Loucy (cell line): Measurements from ENCODE around the gene GNAS-AS1.

Experiments
- H2AFZ ChIP-seq: fragments of 200-600 bp; sonication (generic); 2 replicates; pipeline ENCODE4 v1.6.0; 2016; ENCODE audit warnings: antibody characterized with exemption, mild to moderate bottlenecking, low read length, moderate library complexity
- H3F3A ChIP-seq: fragments of 200-600 bp; 2 replicates; pipeline ENCODE4 v1.6.0; 2016; ENCODE audit warnings: antibody characterized with exemption, low read depth, mild to moderate bottlenecking
- H3K27me3 ChIP-seq: fragments of 200-600 bp; sonication (generic); 2 replicates; pipeline ENCODE4 v1.6.1; 2014; ENCODE audit warnings: low read length, mild to moderate bottlenecking; ENCODE audit not compliant: insufficient read depth, poor library complexity, severe bottlenecking
- H3K36me3 ChIP-seq: fragments of 200-600 bp; sonication (generic); 2 replicates; pipeline ENCODE4 v1.6.1; 2016; ENCODE audit warnings: low read length; ENCODE audit not compliant: insufficient read depth
- H3K4me1 ChIP-seq: fragments of 200-600 bp; sonication (generic); 2 replicates; pipeline ENCODE4 v1.5.1; 2014; ENCODE audit warnings: low read length, mild to moderate bottlenecking; ENCODE audit not compliant: insufficient read depth, poor library complexity, severe bottlenecking
- H3K4me2 ChIP-seq: fragments of 200-600 bp; sonication (generic); 2 replicates; pipeline ENCODE4 v1.6.0; 2014; ENCODE audit warnings: antibody characterized with exemption, low read length, low read depth, mild to moderate bottlenecking; ENCODE audit not compliant: poor library complexity, severe bottlenecking
- H3K4me3 ChIP-seq: fragments of 200-600 bp; sonication (generic); 2 replicates; pipeline ENCODE4 v1.5.1; 2014; ENCODE audit warnings: low read length, mild to moderate bottlenecking, mixed read lengths; ENCODE audit not compliant: poor library complexity, severe bottlenecking
- H3K79me2 ChIP-seq: fragments of 200-600 bp; sonication (generic); 2 replicates; pipeline ENCODE4 v1.6.1; 2014; ENCODE audit warnings: low read length; ENCODE audit not compliant: insufficient read depth
- H3K9ac ChIP-seq: fragments of 200-600 bp; sonication (generic); 2 replicates; pipeline ENCODE4 v1.6.0; 2014; ENCODE audit warnings: mild to moderate bottlenecking, low read depth, low read length, moderate library complexity; ENCODE audit not compliant: poor library complexity, severe bottlenecking
- H3K9me2 ChIP-seq: fragments of 200-600 bp; sonication (generic); replicated peaks from 2 replicates; pipeline ENCODE4 v1.6.1; 2016; ENCODE audit warnings: low read depth, low read length, mixed read lengths
- H3K9me3 ChIP-seq: fragments of 200-600 bp; sonication (generic); 2 replicates; pipeline ENCODE4 v1.6.1; 2014; ENCODE audit warnings: mild to moderate bottlenecking, antibody characterized with exemption, low read length, low read depth; ENCODE audit not compliant: insufficient read depth
- H4K20me1 ChIP-seq: fragments of 200-600 bp; sonication (generic); 2 replicates; pipeline ENCODE4 v1.6.0; 2014; ENCODE audit warnings: antibody characterized with exemption, low read length, mild to moderate bottlenecking; ENCODE audit not compliant: insufficient read depth, poor library complexity, severe bottlenecking
- EZH2phosphoT487 ChIP-seq: fragments of 200-600 bp; IDR thresholded peaks from 2 replicates; pipeline ENCODE4 v1.6.1; 2018; ENCODE audit warnings: antibody characterized with exemption, mild to moderate bottlenecking, moderate library complexity, borderline replicate concordance
- TF ChIP-seq, protein P1 (sequence below): fragments of 200-600 bp; sonication (generic); conservative IDR thresholded peaks from 2 replicates; pipeline ENCODE4 v1.5.1; 2014; ENCODE audit warnings: mild to moderate bottlenecking, antibody characterized with exemption, low read length

The GNAS-AS1 gene

DNA sequence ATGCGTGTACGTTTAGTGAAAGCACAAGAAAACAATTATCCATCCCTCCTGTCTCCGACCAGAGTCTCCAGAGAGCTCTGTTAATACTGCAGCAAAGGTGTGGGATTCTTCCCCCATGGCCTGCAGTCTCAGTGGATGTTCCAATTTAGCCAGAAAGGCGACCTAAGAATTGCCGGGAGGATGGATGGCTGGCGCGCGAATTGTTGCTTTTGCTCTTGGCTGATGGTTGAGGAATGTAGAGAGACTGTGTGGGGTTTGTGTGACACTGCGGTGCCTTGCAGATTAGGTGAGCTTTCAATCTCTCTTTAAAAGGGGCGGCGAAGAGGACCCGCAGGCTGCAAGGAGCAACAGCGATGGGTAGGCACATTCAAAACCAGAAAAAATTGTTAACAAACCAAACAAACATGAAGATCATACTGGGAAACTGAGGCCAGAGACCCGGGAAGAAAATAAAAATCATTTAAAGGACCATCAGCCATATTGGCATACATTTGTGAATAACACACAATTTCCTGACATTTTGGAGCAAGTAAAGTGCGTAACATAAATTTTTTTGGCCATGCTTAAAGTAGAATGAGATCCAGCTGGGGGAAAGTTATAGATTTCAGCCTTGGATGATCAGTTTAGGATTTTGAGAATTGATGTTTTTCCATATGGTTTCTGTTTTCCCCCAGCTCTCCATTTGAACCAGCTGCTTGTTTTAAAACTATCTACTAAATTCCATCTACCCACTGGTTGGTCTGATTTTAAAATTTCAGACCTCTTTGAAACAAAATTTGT lies 48.1 kb upstream of the GNAS-AS1 start:
- H3K4me1 ChIP-seq: peaks cover 41% of the 10 kb centered on the region

DNA sequence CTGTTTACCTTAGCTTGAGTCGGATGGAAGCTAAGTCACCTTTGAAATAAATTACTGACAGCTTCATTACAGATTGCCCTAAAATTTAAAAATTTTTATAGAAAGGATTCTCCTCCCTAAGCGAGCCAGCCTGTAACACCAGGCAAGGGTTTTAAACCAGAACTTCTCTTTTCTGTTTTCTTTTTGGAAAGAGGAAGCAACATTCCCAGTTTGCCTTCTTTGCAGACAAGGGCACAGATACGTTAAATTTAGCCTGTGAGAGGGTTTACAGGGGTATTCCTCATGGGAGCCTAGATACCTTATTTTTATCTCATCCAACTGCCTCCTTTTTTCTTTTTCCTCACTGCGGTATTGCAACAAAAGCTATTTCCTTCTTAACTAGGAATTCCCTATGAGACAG lies 46.8 kb upstream of the GNAS-AS1 start:
- Histone ChIP-seq H3K79me2 (peaks cover 100% of the 10 kb centered on the region), H2AFZ (no peak overlapping the region), H3K9ac (no peak overlapping the region), H3K9me3 (no peaks in the 10 kb centered on the region), H3K9me2 (no peaks in the 10 kb centered on the region), H3F3A (no peaks in the 10 kb centered on the region; the same call in 1 of the 2 replicates), H3K4me1 (peaks cover 52% of the 10 kb centered on the region), H3K27me3 (no peaks in the 10 kb centered on the region), H4K20me1 (peaks cover 100% of the 10 kb centered on the region), H3K4me3 (no peak overlapping the region), H3K36me3 (peaks cover 57% of the 10 kb centered on the region), H3K4me2 (peak overlapping the region; percentile 11)
- TF ChIP-seq, protein P1, sequence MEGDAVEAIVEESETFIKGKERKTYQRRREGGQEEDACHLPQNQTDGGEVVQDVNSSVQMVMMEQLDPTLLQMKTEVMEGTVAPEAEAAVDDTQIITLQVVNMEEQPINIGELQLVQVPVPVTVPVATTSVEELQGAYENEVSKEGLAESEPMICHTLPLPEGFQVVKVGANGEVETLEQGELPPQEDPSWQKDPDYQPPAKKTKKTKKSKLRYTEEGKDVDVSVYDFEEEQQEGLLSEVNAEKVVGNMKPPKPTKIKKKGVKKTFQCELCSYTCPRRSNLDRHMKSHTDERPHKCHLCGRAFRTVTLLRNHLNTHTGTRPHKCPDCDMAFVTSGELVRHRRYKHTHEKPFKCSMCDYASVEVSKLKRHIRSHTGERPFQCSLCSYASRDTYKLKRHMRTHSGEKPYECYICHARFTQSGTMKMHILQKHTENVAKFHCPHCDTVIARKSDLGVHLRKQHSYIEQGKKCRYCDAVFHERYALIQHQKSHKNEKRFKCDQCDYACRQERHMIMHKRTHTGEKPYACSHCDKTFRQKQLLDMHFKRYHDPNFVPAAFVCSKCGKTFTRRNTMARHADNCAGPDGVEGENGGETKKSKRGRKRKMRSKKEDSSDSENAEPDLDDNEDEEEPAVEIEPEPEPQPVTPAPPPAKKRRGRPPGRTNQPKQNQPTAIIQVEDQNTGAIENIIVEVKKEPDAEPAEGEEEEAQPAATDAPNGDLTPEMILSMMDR: no peak
- no peak for TF ChIP-seq EZH2phosphoT487

More for the DNA sequence above, 48.1 kb upstream of the GNAS-AS1 start:
- Histone ChIP-seq H3K36me3 (peaks cover 66% of the 10 kb centered on the region), H3K9me3 (no peaks in the 10 kb centered on the region), H2AFZ (no peak overlapping the region), H3K27me3 (no peaks in the 10 kb centered on the region), H3K4me2 (peak overlapping the region; percentile 13), H3K9ac (no peak overlapping the region), H3K4me3 (no peak overlapping the region), H3K9me2 (no peaks in the 10 kb centered on the region), H4K20me1 (peaks cover 99% of the 10 kb centered on the region), H3F3A (no peaks in the 10 kb centered on the region; the same call in 1 of the 2 replicates), H3K79me2 (peaks cover 100% of the 10 kb centered on the region)
- TF ChIP-seq EZH2phosphoT487: no peak
- TF ChIP-seq, protein P1: no peak

DNA sequence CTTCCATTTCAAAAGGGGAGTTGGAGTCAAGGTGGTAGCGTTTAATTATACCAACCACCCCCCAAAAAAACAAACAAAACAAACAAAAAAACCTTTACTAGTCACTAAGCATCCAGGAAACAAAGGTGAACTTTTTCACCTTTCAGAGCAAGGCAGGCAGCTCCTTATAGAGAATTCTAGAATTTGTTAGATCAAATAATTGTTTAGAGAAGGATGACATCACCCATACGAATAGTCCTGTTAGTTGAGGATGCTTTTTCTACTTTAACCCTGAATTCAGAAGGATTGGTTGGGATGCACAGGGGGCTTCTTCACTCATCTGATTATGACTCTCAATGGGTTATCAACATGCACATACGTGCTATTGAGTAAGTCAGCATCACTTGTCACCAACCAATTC lies 46.1 kb upstream of the GNAS-AS1 start:
- no peak overlapping the region for H3K4me3 ChIP-seq
- no peak overlapping the region for H3K4me2 ChIP-seq
- peaks cover 52% of the 10 kb centered on the region for H3K4me1 ChIP-seq
- peaks cover 100% of the 10 kb centered on the region for H3K79me2 ChIP-seq
- H3K9ac ChIP-seq: no peak overlapping the region
- TF ChIP-seq, protein P1: no peak
- no peak for TF ChIP-seq EZH2phosphoT487
- no peaks in the 10 kb centered on the region for H3K27me3 ChIP-seq
- peaks cover 94% of the 10 kb centered on the region for H4K20me1 ChIP-seq
- H3K9me3 ChIP-seq: no peaks in the 10 kb centered on the region
- peaks cover 53% of the 10 kb centered on the region for H3K36me3 ChIP-seq
- H3F3A ChIP-seq: no peaks in the 10 kb centered on the region; the same call in 1 of the 2 replicates
- H2AFZ ChIP-seq: no peak overlapping the region
- H3K9me2 ChIP-seq: no peaks in the 10 kb centered on the region
